Raji (cell line): ENCODE data around the gene MS4A2.

Experiments
- POLR2A ChIP-seq: IDR thresholded peaks from 2 replicates; pipeline ENCODE4 v1.6.1; 2011; ENCODE audit warnings: low read depth, low read length, control low read depth; ENCODE audit not compliant: insufficient read depth

The MS4A2 gene

GRCh38 chr11:60130496-60130895 lies 42.0 kb downstream of the MS4A2 start:
- no peak for TF ChIP-seq POLR2A

GRCh38 chr11:60131912-60132311 lies 43.4 kb downstream of the MS4A2 start:
- TF ChIP-seq POLR2A, result no peak

GRCh38 chr11:60133917-60134316 lies 45.5 kb downstream of the MS4A2 start:
- no peak for TF ChIP-seq POLR2A

GRCh38 chr11:60143768-60144167 lies 55.3 kb downstream of the MS4A2 start:
- TF ChIP-seq POLR2A, result no peak

- TF ChIP-seq POLR2A, result no peak
Measured at GRCh38 chr11:60145677-60146076, 57.2 kb downstream of the MS4A2 start.
